Activated T-helper 17 cell treated with anti-CD3 and anti-CD28 coated beads, Interleukin-2, amount 50 U/mL, for 72 hours (primary cell): ENCODE measurements around the gene TMEM212. TPM values are rescaled to one million over a fixed set of nuclear protein-coding genes. Genes with fewer than 3 reads are reported as not detected.
A peak's percentile ranks its signal among the peaks of the same experiment; 100 is the strongest.
"Not testable (repeated sequence)": the region's sequence is repeated elsewhere in the genome, so short reads cannot be mapped to it uniquely, and the experiment has no call there.

ENCODE experiments used
- ATAC-seq: fragments of 150-1000 bp; cut with Tn5 transposase; replicated peaks from 2 replicates; pipeline ENCODE4 v1.10.0; 2021; ENCODE audit warnings: mild to moderate bottlenecking, moderate library complexity
- H3K27ac Mint-ChIP-seq: one replicate; pipeline ENCODE4 v1.8.0; 2022; ENCODE audit warnings: mixed read lengths
- H3K27me3 Mint-ChIP-seq: one replicate; pipeline ENCODE4 v1.8.0; 2022; ENCODE audit warnings: mixed read lengths
- H3K36me3 Mint-ChIP-seq: one replicate; pipeline ENCODE4 v1.8.0; 2022; ENCODE audit warnings: low read depth, mild to moderate bottlenecking, mixed read lengths
- H3K4me1 Mint-ChIP-seq: one replicate; pipeline ENCODE4 v1.8.0; 2022; ENCODE audit warnings: mixed read lengths
- H3K4me3 Mint-ChIP-seq: one replicate; pipeline ENCODE4 v1.8.0; 2022; ENCODE audit warnings: mild to moderate bottlenecking, mixed read lengths
- H3K9me3 Mint-ChIP-seq: one replicate; pipeline ENCODE4 v1.8.0; 2022; ENCODE audit warnings: mixed read lengths
- total RNA-seq, 2 donors: library from RNA; stranded (reverse); gene quantifications; one replicate each; pipeline ENCODE4 v1.2.3, GENCODE V29; 2022

Gene TMEM212
- total RNA-seq, 2 donors from 2014 or later: not detected

DNA sequence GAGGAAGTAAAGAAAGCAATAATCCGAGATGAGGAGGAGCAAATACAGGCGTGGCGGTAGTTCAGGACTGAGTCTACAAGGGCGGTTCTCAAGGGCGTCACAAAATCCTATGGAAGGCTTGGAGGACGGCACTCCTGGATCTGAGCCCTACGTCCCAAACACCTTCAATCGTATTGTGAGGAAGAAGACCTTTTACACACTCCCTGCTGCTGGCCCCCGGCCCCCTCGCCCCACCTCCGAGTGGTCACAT lies 33.6 kb upstream of the TMEM212 start:
- Mint-ChIP-seq H3K4me3 (peak overlapping the region; percentile 89), H3K27me3 (peaks cover 6% of the 10 kb centered on the region), H3K36me3 (no peaks in the 10 kb centered on the region), H3K9me3 (no peaks in the 10 kb centered on the region), H3K27ac (peak overlapping the region; percentile 77), H3K4me1 (peaks cover 21% of the 10 kb centered on the region)
- peak; percentile 20 for ATAC-seq

- Mint-ChIP-seq H3K36me3 (no peaks in the 10 kb centered on the region), H3K9me3 (no peaks in the 10 kb centered on the region), H3K27ac (peak within 1 kb of the TSS; percentile 77), H3K4me1 (peaks cover 21% of the 10 kb centered on the region), H3K4me3 (peak within 1 kb of the TSS; percentile 89), H3K27me3 (peaks cover 6% of the 10 kb centered on the region)
- peak; percentile 73 for ATAC-seq
Observed at GRCh38 chr3:171809861-171810628, 33.1 kb upstream of the TMEM212 start, which contains the start of gene PLD1. Gene PLD1, minus strand, starts transcription at chr3:171810483. Its CDS starts 72,432 bp downstream, at chr3:171738051.

- peaks cover 6% of the 10 kb centered on the region for H3K27me3 Mint-ChIP-seq
- no peak for ATAC-seq
Observed at GRCh38 chr3:171810629-171811294, 32.4 kb upstream of the TMEM212 start.

DNA sequence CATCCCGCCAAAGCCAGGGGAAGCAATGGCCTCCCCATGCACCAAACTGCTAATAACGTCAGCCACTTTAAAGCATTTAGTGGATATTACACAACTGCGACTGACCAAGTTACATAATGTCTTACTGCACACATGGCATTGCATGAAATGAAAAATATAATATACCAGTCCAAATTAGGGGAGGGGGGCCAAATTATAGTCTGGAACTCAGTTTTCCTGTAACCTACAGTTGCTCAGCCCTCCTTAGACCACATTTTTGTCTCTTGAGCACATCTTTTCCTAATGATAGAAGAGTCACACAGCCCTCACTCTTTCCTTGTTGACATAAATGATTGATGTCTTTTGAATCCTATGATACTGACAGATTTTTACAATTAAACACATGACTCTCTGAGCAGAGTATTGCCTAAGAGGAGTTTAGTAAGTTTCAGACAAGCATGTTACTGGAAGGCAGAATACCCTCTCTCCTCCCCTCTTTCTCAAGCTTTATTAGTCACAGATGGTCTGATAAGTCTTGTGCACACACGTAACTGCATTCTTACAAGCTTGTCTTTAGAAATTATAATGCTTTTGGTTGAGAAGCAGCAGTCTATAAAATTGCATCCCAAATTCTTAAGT lies 31.7 kb upstream of the TMEM212 start:
- Mint-ChIP-seq H3K27me3 (peaks cover 6% of the 10 kb centered on the region), H3K4me3 (peak overlapping the region; percentile 89), H3K4me1 (peaks cover 21% of the 10 kb centered on the region), H3K36me3 (no peaks in the 10 kb centered on the region), H3K27ac (no peak overlapping the region), H3K9me3 (no peaks in the 10 kb centered on the region)
- ATAC-seq: no peak

More at GRCh38 chr3:171810629-171811294, 32.4 kb upstream of the TMEM212 start:
- no peak overlapping the region for H3K27ac Mint-ChIP-seq
- no peaks in the 10 kb centered on the region for H3K36me3 Mint-ChIP-seq
- H3K4me1 Mint-ChIP-seq: peaks cover 21% of the 10 kb centered on the region
- H3K4me3 Mint-ChIP-seq: peak overlapping the region; percentile 89
- no peaks in the 10 kb centered on the region for H3K9me3 Mint-ChIP-seq

- Mint-ChIP-seq H3K27me3 (peaks cover 6% of the 10 kb centered on the region), H3K4me1 (peaks cover 21% of the 10 kb centered on the region), H3K27ac (no peak overlapping the region), H3K36me3 (no peaks in the 10 kb centered on the region), H3K4me3 (peak overlapping the region; percentile 89), H3K9me3 (no peaks in the 10 kb centered on the region)
- no peak for ATAC-seq
Observed at GRCh38 chr3:171811913-171812335, 31.2 kb upstream of the TMEM212 start.

DNA sequence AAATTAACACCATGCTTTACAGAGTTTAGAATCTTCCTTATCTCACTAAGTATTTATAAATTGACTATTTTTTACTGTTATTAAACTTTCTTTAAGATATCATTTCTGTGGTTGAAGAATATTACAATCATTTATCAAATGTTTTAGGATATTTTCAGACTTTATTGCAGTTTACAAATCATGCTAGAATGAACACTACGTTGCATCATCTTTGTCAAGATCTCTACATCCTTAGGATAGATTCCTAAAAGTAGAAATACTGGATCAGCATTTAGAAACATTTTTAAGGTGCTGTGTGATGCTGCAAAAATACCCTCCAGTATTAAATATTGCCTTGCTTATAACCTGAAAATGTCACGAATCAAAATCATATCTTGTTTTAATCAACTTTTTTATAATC lies 30.3 kb upstream of the TMEM212 start:
- Mint-ChIP-seq H3K4me1 (peaks cover 21% of the 10 kb centered on the region), H3K4me3 (no peak overlapping the region), H3K36me3 (no peaks in the 10 kb centered on the region), H3K27ac (no peak overlapping the region), H3K9me3 (no peaks in the 10 kb centered on the region), H3K27me3 (peaks cover 6% of the 10 kb centered on the region)
- no peak for ATAC-seq

DNA sequence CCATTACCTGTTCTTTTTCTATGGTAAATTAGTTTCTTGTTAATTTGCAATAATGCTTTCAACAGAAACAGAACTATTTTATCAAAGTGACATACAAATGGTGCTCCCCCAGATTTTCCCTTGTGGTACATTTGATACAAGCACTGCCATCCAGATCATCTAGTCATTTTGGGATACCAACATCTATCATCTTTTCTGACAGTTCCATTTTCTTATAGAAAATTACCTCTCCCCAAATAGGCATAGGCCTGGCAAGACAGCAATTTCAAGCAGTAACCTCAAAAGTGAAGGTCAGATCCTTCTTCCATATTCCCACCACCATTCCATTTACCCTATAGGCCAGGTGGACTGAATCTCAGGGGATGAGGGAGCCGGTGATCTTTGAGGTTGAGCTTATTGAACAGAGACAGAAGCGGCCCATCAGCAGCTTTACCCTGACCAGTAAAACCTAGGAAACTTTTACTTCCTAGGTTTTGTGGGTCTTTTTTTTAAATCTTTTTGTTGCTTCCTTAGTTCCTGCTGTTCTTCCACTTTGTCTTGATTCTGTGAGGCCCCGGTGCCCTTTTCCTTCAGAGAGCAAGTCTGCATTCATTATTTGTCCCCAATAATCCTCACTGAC lies 29.8 kb upstream of the TMEM212 start:
- no peaks in the 10 kb centered on the region for H3K36me3 Mint-ChIP-seq
- peaks cover 21% of the 10 kb centered on the region for H3K4me1 Mint-ChIP-seq
- no peaks in the 10 kb centered on the region for H3K9me3 Mint-ChIP-seq
- peak overlapping the region; percentile 56 for H3K4me3 Mint-ChIP-seq
- peaks cover 6% of the 10 kb centered on the region for H3K27me3 Mint-ChIP-seq
- no peak for ATAC-seq
- H3K27ac Mint-ChIP-seq: peak overlapping the region; percentile 69

- ATAC-seq: peak; percentile 77
- Mint-ChIP-seq H3K4me3 (peak overlapping the region; percentile 56), H3K27me3 (peaks cover 6% of the 10 kb centered on the region), H3K27ac (peak overlapping the region; percentile 69), H3K9me3 (no peaks in the 10 kb centered on the region), H3K4me1 (peaks cover 21% of the 10 kb centered on the region), H3K36me3 (no peaks in the 10 kb centered on the region)
Observed at GRCh38 chr3:171813897-171814460, 29.2 kb upstream of the TMEM212 start.

DNA sequence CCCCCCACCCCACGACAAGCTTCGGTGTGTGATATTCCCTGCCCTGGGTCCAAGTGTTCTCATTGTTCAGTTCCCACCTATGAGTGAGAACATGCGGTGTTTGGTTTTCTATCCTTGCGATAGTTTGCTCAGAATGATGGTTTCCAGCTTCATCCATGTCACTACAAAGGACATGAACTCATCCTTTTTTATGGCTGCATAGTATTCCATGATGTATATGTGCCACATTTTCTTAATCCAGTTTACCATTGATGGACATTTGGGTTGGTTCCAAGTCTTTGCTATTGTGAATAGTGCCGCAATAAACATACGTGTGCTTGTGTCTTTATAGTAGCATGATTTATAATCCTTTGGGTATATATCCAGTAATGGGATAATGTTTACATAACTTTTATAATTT lies 28.5 kb upstream of the TMEM212 start:
- H3K4me1 Mint-ChIP-seq: peaks cover 15% of the 10 kb centered on the region
- H3K27me3 Mint-ChIP-seq, H3K9me3 Mint-ChIP-seq, ATAC-seq, H3K36me3 Mint-ChIP-seq, H3K4me3 Mint-ChIP-seq: not testable (repeated sequence)
- peak overlapping the region; percentile 69 for H3K27ac Mint-ChIP-seq

- Mint-ChIP-seq H3K4me3 (no peak overlapping the region), H3K27ac (no peak overlapping the region), H3K36me3 (no peaks in the 10 kb centered on the region), H3K9me3 (no peaks in the 10 kb centered on the region), H3K27me3 (peaks cover 3% of the 10 kb centered on the region), H3K4me1 (peaks cover 18% of the 10 kb centered on the region)
- ATAC-seq: no peak
Observed at GRCh38 chr3:171815973-171816595, 27.1 kb upstream of the TMEM212 start.

- no peaks in the 10 kb centered on the region for H3K27me3 Mint-ChIP-seq
- H3K9me3 Mint-ChIP-seq: no peaks in the 10 kb centered on the region
- no peak overlapping the region for H3K27ac Mint-ChIP-seq
- peaks cover 28% of the 10 kb centered on the region for H3K4me1 Mint-ChIP-seq
- no peak overlapping the region for H3K4me3 Mint-ChIP-seq
- no peak for ATAC-seq
- H3K36me3 Mint-ChIP-seq: no peaks in the 10 kb centered on the region
Observed at GRCh38 chr3:171817074-171817800, 25.9 kb upstream of the TMEM212 start.

- Mint-ChIP-seq H3K4me3 (no peak overlapping the region), H3K9me3 (no peaks in the 10 kb centered on the region), H3K4me1 (peaks cover 15% of the 10 kb centered on the region), H3K36me3 (no peaks in the 10 kb centered on the region), H3K27me3 (no peaks in the 10 kb centered on the region), H3K27ac (no peak overlapping the region)
- no peak for ATAC-seq
Observed at GRCh38 chr3:171821044-171821443, 22.1 kb upstream of the TMEM212 start.

DNA sequence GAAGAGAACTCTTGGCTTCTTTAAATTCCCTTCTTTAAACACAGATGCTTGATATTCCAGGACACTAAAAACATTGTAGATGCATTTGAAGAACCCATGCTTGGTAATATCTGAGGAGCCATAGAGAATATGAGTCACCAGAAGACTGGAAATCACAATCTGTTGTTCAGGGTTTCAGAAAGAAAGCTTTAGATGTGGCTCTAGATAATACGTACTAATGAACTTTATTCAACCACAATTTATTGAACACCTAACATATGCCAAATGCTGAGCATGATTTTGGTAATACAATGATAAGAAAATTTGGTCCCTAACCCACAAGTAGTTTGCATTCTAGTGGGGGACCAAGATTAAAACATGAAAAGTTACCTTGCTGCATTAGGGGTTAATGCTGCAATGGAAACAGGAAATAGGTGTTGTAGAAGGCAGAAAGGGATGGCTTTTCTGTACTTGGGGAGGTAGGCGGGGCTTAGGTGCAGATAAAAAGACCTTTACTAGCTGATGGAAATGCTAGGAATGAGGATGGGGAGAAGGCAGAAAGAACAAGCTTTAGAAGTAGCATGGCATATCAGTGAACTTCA lies 21.3 kb upstream of the TMEM212 start:
- Mint-ChIP-seq H3K9me3 (no peaks in the 10 kb centered on the region), H3K27me3 (no peaks in the 10 kb centered on the region), H3K27ac (peak overlapping the region; percentile 66), H3K36me3 (no peaks in the 10 kb centered on the region), H3K4me3 (peak overlapping the region; percentile 20), H3K4me1 (peaks cover 18% of the 10 kb centered on the region)
- ATAC-seq: peak; percentile 78
